Nucleus accumbens (tissue), 56 donors: Measurements from ENCODE around the gene TCP11L1.
"Not testable (repeated sequence)": the region's sequence is repeated elsewhere in the genome, so short reads cannot be mapped to it uniquely, and the experiment has no call there.

ENCODE experiments used
- DNase-seq, 56 donors: peaks; one replicate each; lab custom pipeline; 2025; lab: John Stamatoyannopoulos, UW

TCP11L1 gene

GRCh38 chr11:33028537-33028914 lies 10.8 kb upstream of the TCP11L1 start:
- DNase-seq: no peak

- DNase-seq: not testable (repeated sequence)
Measured at GRCh38 chr11:33029218-33029617, 10.2 kb upstream of the TCP11L1 start.

- no peak for DNase-seq
Measured at GRCh38 chr11:33033493-33033892, 5.9 kb upstream of the TCP11L1 start.

- no peak for DNase-seq
Measured at GRCh38 chr11:33035011-33035410, 4.4 kb upstream of the TCP11L1 start.

- peak in 10 of 56 donors; percentile 20 to 66 (median 47) for DNase-seq
Measured at GRCh38 chr11:33040033-33040861, 875 bp downstream of the TCP11L1 start.

- DNase-seq: no peak
Measured at GRCh38 chr11:33040862-33041453, 1.6 kb downstream of the TCP11L1 start.

GRCh38 chr11:33043221-33043830 lies 4.0 kb downstream of the TCP11L1 start:
- DNase-seq: no peak

- DNase-seq: no peak
Measured at GRCh38 chr11:33044285-33044756, 4.9 kb downstream of the TCP11L1 start.

GRCh38 chr11:33045551-33046255 lies 6.3 kb downstream of the TCP11L1 start:
- no peak for DNase-seq

GRCh38 chr11:33048701-33049100 lies 9.3 kb downstream of the TCP11L1 start:
- DNase-seq: not testable (repeated sequence)

GRCh38 chr11:33049565-33050408 lies 10.4 kb downstream of the TCP11L1 start:
- not testable (repeated sequence) for DNase-seq

- no peak for DNase-seq
Measured at GRCh38 chr11:33052231-33052630, 12.9 kb downstream of the TCP11L1 start.

- no peak for DNase-seq
Measured at GRCh38 chr11:33055375-33055774, 16.0 kb downstream of the TCP11L1 start.

- no peak for DNase-seq
Measured at GRCh38 chr11:33057284-33057683, 17.9 kb downstream of the TCP11L1 start.

GRCh38 chr11:33059331-33060007 lies 20.1 kb downstream of the TCP11L1 start:
- DNase-seq: no peak

GRCh38 chr11:33060271-33060670 lies 20.9 kb downstream of the TCP11L1 start:
- DNase-seq: no peak

GRCh38 chr11:33062137-33062536 lies 22.8 kb downstream of the TCP11L1 start:
- no peak for DNase-seq

- DNase-seq: no peak
Measured at GRCh38 chr11:33063326-33063881, 24.0 kb downstream of the TCP11L1 start.
